K562 (cell line): Measurements from ENCODE around the gene BNIP3. TPM values are rescaled to one million over a fixed set of nuclear protein-coding genes. Genes with fewer than 3 reads are reported as not detected.

Experiments
- ATAC-seq: fragments of 200-7000 bp; cut with Tn5 transposase; 3 replicates; pipeline ENCODE4 v1.9.1; 2020; ENCODE audit warnings: moderate library complexity
- BruUV-seq: library from RNA; stranded (reverse); fragments of 400-500 nt; replicated peaks from 2 replicates; lab custom pipeline; 2021; lab: Mats Ljungman, UMichigan
- CTCF ChIA-PET: fragments of 300-600 bp; formaldehyde crosslinking; extraction: SDS; loops from one replicate; lab custom pipeline; 2021; ENCODE audit warnings: low intra/inter-chr PET ratio; lab: Yijun Ruan, JAX
- POLR2A ChIA-PET: fragments of 300-600, 350-650 bp; sonication (Branson Sonifier 250); formaldehyde crosslinking; extraction: SDS; loops from one replicate; lab custom pipeline; 2021; ENCODE audit warnings: antibody characterized with exemption, inconsistent platforms; lab: Yijun Ruan, JAX
- DNase-seq, 4 experiments: peaks; one replicate each; pipeline versions ENCODE4 v3.0.0 to v3.0.0-alpha.2; 2011 to 2018; ENCODE audit warnings: low spot score in 3 of 4, mixed read lengths in 3 of 4; ENCODE audit errors: extremely low read depth in 1 of 4
- FAIRE-seq: peaks from 2 replicates; lab custom pipeline; 2011; peaks lifted over from hg19 to GRCh38; lab: Jason Lieb, UNC
- H2AFZ ChIP-seq: 2 replicates; pipeline ENCODE4 v1.6.0; 2011; ENCODE audit warnings: low read depth, low read length, control low read depth, inconsistent platforms
- H3K27ac ChIP-seq: fragments of 200-600 bp; 3 replicates; pipeline ENCODE4 v1.8.0; 2011; ENCODE audit warnings: low read depth, mild to moderate bottlenecking, control low read depth, inconsistent platforms, low read length, moderate library complexity, mixed read lengths; ENCODE audit errors: extremely low read depth
- H3K27me3 ChIP-seq, 2 experiments: fragments of 300-600 bp in 1 of 2; 2 replicates in 1 of 2; 3 replicates in 1 of 2; pipeline versions ENCODE4 v1.6.0 to v1.8.0; 2011; ENCODE audit warnings: inconsistent platforms in 2 of 2, low read length in 2 of 2, mild to moderate bottlenecking in 1 of 2, mixed read lengths in 1 of 2, moderate library complexity in 1 of 2; ENCODE audit not compliant: control insufficient read depth in 2 of 2, insufficient read depth in 2 of 2
- H3K36me3 ChIP-seq: fragments of 300-600 bp; 3 replicates; pipeline ENCODE4 v1.8.0; 2011; ENCODE audit warnings: mild to moderate bottlenecking, low read length, inconsistent platforms; ENCODE audit not compliant: control insufficient read depth, insufficient read depth
- H3K4me1 ChIP-seq, 2 experiments: fragments of 200-600 bp in 1 of 2; replicated peaks in 1 of 2; 2 replicates in 1 of 2; 3 replicates in 1 of 2; pipeline versions ENCODE4 v1.5.1 to v1.8.0; 2011; ENCODE audit warnings: inconsistent platforms in 2 of 2, low read length in 2 of 2, mild to moderate bottlenecking in 1 of 2, mixed read lengths in 1 of 2, moderate library complexity in 1 of 2; ENCODE audit not compliant: control insufficient read depth in 2 of 2, insufficient read depth in 2 of 2
- H3K4me2 ChIP-seq: 2 replicates; pipeline ENCODE4 v1.6.1; 2011; ENCODE audit warnings: low read length, control low read depth, inconsistent platforms, mixed read lengths; ENCODE audit not compliant: insufficient read depth
- H3K4me3 ChIP-seq: fragments of 200-600 bp; sonication (generic), shearing (Covaris generic); 2 replicates; pipeline ENCODE4 v1.5.1; 2016; ENCODE audit warnings: control low read depth, inconsistent platforms
- H3K79me2 ChIP-seq: fragments of 200-600 bp; 3 replicates; pipeline ENCODE4 v1.8.0; 2011; ENCODE audit warnings: low read length, inconsistent platforms; ENCODE audit not compliant: control insufficient read depth, insufficient read depth
- H3K9ac ChIP-seq, 2 experiments: 2 replicates each; pipeline versions ENCODE4 v1.6.0 to v1.6.1; 2011; ENCODE audit warnings: low read depth in 2 of 2, low read length in 2 of 2, control low read depth in 1 of 2, inconsistent platforms in 1 of 2, mild to moderate bottlenecking in 1 of 2, mixed read lengths in 1 of 2; ENCODE audit not compliant: insufficient read depth in 1 of 2
- H3K9me1 ChIP-seq: one replicate; pipeline ENCODE4 v1.6.0; 2011; ENCODE audit warnings: inconsistent platforms, mild to moderate bottlenecking, low read length, moderate library complexity; ENCODE audit not compliant: control insufficient read depth, insufficient read depth
- H3K9me3 ChIP-seq: replicated peaks from 2 replicates; pipeline ENCODE4 v1.5.1; 2011; ENCODE audit warnings: low read depth, low read length, inconsistent platforms; ENCODE audit not compliant: control insufficient read depth, insufficient read depth
- H4K20me1 ChIP-seq: replicated peaks from 2 replicates; pipeline ENCODE4 v1.6.1; 2011; ENCODE audit warnings: low read length, inconsistent platforms, mixed read lengths; ENCODE audit not compliant: control insufficient read depth, insufficient read depth
- EZH2 ChIP-seq: IDR thresholded peaks from 2 replicates; pipeline ENCODE4 v1.6.1; 2012; ENCODE audit warnings: low read depth, mild to moderate bottlenecking, inconsistent platforms, low read length, borderline replicate concordance
- FOXA1 ChIP-seq: fragments of 450-650 bp; IDR thresholded peaks from 2 replicates; pipeline ENCODE4 v1.6.1; 2016; ENCODE audit warnings: mild to moderate bottlenecking, borderline replicate concordance
- HDAC2 ChIP-seq: fragments of 450-650 bp; IDR thresholded peaks from 2 replicates; pipeline ENCODE4 v1.6.1; 2016; ENCODE audit warnings: mild to moderate bottlenecking
- HDAC8 ChIP-seq: fragments of 450-650 bp; IDR thresholded peaks from 2 replicates; pipeline ENCODE4 v1.6.1; 2016; ENCODE audit warnings: mild to moderate bottlenecking, missing genetic modification characterization, moderate library complexity, missing compliant biosample characterization
- HMG20A ChIP-seq: fragments of 450-650 bp; formaldehyde crosslinking; conservative IDR thresholded peaks from 2 replicates; pipeline ENCODE4 v1.4.0; 2020; ENCODE audit warnings: mild to moderate bottlenecking, mixed read lengths
- PRMT5 ChIP-seq: sonication (generic); formaldehyde crosslinking; IDR thresholded peaks from 2 replicates; pipeline ENCODE4 v1.5.0; 2020; ENCODE audit warnings: missing genetic modification reagents
- ZNF134 ChIP-seq: fragments of 250-450 bp; sonication (Bioruptor Pico); conservative IDR thresholded peaks from 2 replicates; pipeline ENCODE4 v1.4.0; 2020
- ZNF324 ChIP-seq: fragments of 250-450 bp; sonication (Bioruptor Pico); IDR thresholded peaks from 2 replicates; pipeline ENCODE4 v1.4.0; 2020; ENCODE audit warnings: mild to moderate bottlenecking
- ZNF766 ChIP-seq: fragments of 200-800 bp; sonication (Bioruptor generic); conservative IDR thresholded peaks from 2 replicates; pipeline ENCODE4 v1.6.1; 2016; ENCODE audit warnings: missing genetic modification characterization, missing compliant biosample characterization
- WGBS: fragments of 100-300 bp; shearing (Covaris generic); methylation state at CpG from one replicate; pipeline ENCODE4 v1.1.6; 2016; ENCODE audit warnings: low coverage, mixed read lengths; ENCODE audit not compliant: insufficient coverage; ENCODE audit errors: missing lambda C conversion rate; 5-methylcytosine and 5-hydroxymethylcytosine counted together
- in situ Hi-C: fragments of 300-500 bp; cut with MboI; formaldehyde crosslinking; loops from 4 replicates; pipeline ENCODE4 v1.15.0; 2018; ENCODE audit warnings: inconsistent platforms, mixed read lengths
- intact Hi-C: fragments of 100-400 bp; cut with micrococcal nuclease; formaldehyde crosslinking; loops from 2 replicates; pipeline ENCODE4 v1.14.2; 2022
- polyA plus RNA-seq, 8 experiments: library from polyadenylated mRNA; depleted of rRNA in 4 of 8; stranded (reverse) in 5 of 8; unstranded in 3 of 8; fragments of >200 nt; fragmentation: Nextera tagmentation in 2 of 8; fragmentation: Illumina TruSeq in 1 of 8; extraction: Ambion mirVana in 2 of 8; extraction: Trizol in 1 of 8; gene quantifications; 2 replicates each; pipeline versions ENCODE4 v1.2.1 to v1.2.3, GENCODE V29; 2011 to 2014; ENCODE audit warnings: inconsistent platforms in 1 of 8, missing spikeins in 1 of 8
- total RNA-seq, 7 experiments: library from RNA; depleted of rRNA in 6 of 7; stranded (reverse); fragments of >200 nt in 6 of 7; fragmentation: Illumina TruSeq in 2 of 7; extraction: Trizol in 2 of 7; gene quantifications; 2 replicates each; pipeline versions ENCODE4 v1.2.1 to v1.2.3, GENCODE V29; 2011 to 2021; ENCODE audit warnings: low replicate concordance in 1 of 7
- TF ChIP-seq, protein P1 (sequence below): fragments of 250-450 bp; sonication (Bioruptor Pico); IDR thresholded peaks from 2 replicates; pipeline ENCODE4 v1.5.0; 2020; ENCODE audit warnings: mild to moderate bottlenecking, borderline replicate concordance
- TF ChIP-seq, protein P2 (sequence below): IDR thresholded peaks from 2 replicates; pipeline ENCODE4 v1.6.1; 2016; ENCODE audit warnings: missing genetic modification characterization, missing compliant biosample characterization
- TF ChIP-seq, protein P3 (sequence below): sonication (generic); formaldehyde crosslinking; IDR thresholded peaks from 2 replicates; pipeline ENCODE4 v1.8.0; 2022; ENCODE audit warnings: mild to moderate bottlenecking, missing genetic modification reagents
- TF ChIP-seq, protein P4 (sequence below): fragments of 250-450 bp; sonication (Bioruptor Pico); IDR thresholded peaks from 2 replicates; pipeline ENCODE4 v1.8.0; 2022; ENCODE audit warnings: moderate library complexity, mild to moderate bottlenecking, inconsistent platforms

The BNIP3 gene
- total and polyA plus RNA-seq, 9 of the 15 experiments (the other 6 are each of a cell fraction or from before 2014, with no cell fraction given): 9.2 to 119 (median 42.2) TPM

DNA sequence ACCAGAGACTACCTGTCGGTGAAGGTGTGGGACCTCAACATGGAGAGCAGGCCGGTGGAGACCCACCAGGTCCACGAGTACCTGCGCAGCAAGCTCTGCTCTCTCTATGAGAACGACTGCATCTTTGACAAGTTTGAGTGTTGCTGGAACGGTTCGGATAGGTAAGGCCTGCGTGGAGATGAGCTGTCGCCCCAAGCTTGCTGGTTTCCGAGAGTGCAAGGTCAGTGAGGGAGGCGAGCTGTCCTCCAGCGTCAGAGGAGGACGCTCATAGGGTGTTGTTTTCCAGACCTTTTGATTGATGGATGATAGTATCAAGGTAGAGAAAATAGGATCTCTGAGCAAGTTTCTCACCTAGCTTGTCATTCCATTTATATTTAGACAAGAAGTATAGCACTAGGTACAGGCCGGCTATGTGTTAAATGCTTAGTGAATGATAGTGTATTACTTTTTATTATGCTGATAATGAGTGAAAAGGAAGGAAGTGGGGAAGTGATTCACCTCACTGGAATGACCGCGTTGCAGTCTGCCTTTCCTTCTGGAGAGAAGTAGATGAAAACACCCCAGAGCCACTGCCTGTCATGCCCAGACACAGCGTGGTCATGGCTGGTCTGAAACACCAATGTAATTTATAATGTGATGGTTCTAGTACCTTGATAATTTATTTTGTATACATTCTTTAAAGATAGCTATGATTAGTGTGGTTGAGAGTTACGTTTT, 33.9 kb downstream of the BNIP3 start (continued):
- TF ChIP-seq, protein P1, sequence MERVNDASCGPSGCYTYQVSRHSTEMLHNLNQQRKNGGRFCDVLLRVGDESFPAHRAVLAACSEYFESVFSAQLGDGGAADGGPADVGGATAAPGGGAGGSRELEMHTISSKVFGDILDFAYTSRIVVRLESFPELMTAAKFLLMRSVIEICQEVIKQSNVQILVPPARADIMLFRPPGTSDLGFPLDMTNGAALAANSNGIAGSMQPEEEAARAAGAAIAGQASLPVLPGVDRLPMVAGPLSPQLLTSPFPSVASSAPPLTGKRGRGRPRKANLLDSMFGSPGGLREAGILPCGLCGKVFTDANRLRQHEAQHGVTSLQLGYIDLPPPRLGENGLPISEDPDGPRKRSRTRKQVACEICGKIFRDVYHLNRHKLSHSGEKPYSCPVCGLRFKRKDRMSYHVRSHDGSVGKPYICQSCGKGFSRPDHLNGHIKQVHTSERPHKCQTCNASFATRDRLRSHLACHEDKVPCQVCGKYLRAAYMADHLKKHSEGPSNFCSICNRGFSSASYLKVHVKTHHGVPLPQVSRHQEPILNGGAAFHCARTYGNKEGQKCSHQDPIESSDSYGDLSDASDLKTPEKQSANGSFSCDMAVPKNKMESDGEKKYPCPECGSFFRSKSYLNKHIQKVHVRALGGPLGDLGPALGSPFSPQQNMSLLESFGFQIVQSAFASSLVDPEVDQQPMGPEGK: no peak
- TF ChIP-seq FOXA1 (no peak), PRMT5 (CRISPR knock-in tag) (no peak), ZNF324 (CRISPR knock-in tag) (no peak)

DNA sequence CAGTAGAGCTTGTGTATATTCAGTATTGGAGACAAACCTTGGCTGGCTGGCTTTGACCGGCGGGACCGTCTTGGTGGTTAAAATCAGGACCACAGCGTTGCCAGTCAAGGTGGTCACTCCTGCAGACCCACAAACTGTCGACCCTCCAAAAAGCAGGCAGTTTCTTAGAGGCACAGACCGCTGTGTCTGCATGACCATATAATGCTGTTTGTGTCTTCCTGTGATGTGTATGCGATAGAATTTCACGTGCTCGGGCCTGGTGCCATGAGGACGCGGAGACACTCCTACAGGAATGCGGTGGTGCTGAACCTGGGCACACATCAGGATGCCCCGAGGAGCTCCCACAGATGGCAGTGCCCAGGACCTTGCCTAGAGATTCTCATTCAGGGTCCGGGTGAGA, 34.8 kb downstream of the BNIP3 start:
- ATAC-seq: no peak
- intact Hi-C loops: no loop called here
- Histone ChIP-seq H3K9me1 (no peaks in the 10 kb centered on the region), H3K9ac (no peak overlapping the region), H3K4me2 (no peak overlapping the region), H2AFZ (no peak overlapping the region), H3K27me3 (no peaks in the 10 kb centered on the region), H3K27ac (no peak overlapping the region), H3K9me3 (no peaks in the 10 kb centered on the region), H3K79me2 (no peaks in the 10 kb centered on the region), H4K20me1 (no peaks in the 10 kb centered on the region), H3K36me3 (peaks cover 91% of the 10 kb centered on the region; the same call in 2 of the 3 replicates), H3K4me1 (no peaks in the 10 kb centered on the region), H3K4me3 (no peak overlapping the region)
- ChIA-PET CTCF (no interaction called here), POLR2A (interaction anchor here (0.6 kb wide), 1 partner anchor 39 kb away, joined by 4 read pairs; no protein-coding TSS in a partner anchor)
- no peak for FAIRE-seq
- no TSS peak for BruUV-seq
- DNase-seq: no peak
- in situ Hi-C loops: no loop called here
- WGBS: 98% methylated on average over 12 of the region's 14 CpGs
- TF ChIP-seq, protein P2, sequence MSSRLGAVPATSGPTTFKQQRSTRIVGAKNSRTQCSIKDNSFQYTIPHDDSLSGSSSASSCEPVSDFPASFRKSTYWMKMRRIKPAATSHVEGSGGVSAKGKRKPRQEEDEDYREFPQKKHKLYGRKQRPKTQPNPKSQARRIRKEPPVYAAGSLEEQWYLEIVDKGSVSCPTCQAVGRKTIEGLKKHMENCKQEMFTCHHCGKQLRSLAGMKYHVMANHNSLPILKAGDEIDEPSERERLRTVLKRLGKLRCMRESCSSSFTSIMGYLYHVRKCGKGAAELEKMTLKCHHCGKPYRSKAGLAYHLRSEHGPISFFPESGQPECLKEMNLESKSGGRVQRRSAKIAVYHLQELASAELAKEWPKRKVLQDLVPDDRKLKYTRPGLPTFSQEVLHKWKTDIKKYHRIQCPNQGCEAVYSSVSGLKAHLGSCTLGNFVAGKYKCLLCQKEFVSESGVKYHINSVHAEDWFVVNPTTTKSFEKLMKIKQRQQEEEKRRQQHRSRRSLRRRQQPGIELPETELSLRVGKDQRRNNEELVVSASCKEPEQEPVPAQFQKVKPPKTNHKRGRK: no peak
- TF ChIP-seq EZH2: no peak
- TF ChIP-seq HMG20A (CRISPR knock-in tag): no peak
- no peak for TF ChIP-seq HDAC2
- TF ChIP-seq HDAC8: no peak
- TF ChIP-seq ZNF766: no peak
- TF ChIP-seq, protein P3, sequence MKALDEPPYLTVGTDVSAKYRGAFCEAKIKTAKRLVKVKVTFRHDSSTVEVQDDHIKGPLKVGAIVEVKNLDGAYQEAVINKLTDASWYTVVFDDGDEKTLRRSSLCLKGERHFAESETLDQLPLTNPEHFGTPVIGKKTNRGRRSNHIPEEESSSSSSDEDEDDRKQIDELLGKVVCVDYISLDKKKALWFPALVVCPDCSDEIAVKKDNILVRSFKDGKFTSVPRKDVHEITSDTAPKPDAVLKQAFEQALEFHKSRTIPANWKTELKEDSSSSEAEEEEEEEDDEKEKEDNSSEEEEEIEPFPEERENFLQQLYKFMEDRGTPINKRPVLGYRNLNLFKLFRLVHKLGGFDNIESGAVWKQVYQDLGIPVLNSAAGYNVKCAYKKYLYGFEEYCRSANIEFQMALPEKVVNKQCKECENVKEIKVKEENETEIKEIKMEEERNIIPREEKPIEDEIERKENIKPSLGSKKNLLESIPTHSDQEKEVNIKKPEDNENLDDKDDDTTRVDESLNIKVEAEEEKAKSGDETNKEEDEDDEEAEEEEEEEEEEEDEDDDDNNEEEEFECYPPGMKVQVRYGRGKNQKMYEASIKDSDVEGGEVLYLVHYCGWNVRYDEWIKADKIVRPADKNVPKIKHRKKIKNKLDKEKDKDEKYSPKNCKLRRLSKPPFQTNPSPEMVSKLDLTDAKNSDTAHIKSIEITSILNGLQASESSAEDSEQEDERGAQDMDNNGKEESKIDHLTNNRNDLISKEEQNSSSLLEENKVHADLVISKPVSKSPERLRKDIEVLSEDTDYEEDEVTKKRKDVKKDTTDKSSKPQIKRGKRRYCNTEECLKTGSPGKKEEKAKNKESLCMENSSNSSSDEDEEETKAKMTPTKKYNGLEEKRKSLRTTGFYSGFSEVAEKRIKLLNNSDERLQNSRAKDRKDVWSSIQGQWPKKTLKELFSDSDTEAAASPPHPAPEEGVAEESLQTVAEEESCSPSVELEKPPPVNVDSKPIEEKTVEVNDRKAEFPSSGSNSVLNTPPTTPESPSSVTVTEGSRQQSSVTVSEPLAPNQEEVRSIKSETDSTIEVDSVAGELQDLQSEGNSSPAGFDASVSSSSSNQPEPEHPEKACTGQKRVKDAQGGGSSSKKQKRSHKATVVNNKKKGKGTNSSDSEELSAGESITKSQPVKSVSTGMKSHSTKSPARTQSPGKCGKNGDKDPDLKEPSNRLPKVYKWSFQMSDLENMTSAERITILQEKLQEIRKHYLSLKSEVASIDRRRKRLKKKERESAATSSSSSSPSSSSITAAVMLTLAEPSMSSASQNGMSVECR (CRISPR knock-in tag): no peak
- TF ChIP-seq, protein P4, sequence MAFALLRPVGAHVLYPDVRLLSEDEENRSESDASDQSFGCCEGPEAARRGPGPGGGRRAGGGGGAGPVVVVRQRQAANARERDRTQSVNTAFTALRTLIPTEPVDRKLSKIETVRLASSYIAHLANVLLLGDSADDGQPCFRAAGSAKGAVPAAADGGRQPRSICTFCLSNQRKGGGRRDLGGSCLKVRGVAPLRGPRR (CRISPR knock-in tag): no peak
- no peak for TF ChIP-seq ZNF134 (CRISPR knock-in tag)
